Calu3 (cell line): ENCODE data around the gene PKHD1. TPM values are rescaled to one million over a fixed set of nuclear protein-coding genes. Genes with fewer than 3 reads are reported as not detected.
A peak's percentile ranks its signal among the peaks of the same experiment; 100 is the strongest.

Source experiments
- BruUV-seq: library from RNA; stranded (reverse); fragments of 400-500 nt; replicated peaks from 2 replicates; lab custom pipeline; 2021; lab: Mats Ljungman, UMichigan
- CTCF ChIA-PET: fragments of 300-600 bp; sonication (Branson Sonifier 250); formaldehyde crosslinking; loops from one replicate; lab custom pipeline; 2022; ENCODE audit warnings: antibody characterized with exemption; lab: Charles Lee
- DNase-seq: peaks from one replicate; pipeline ENCODE4 v3.0.0; 2022
- H3K27ac Mint-ChIP-seq: one replicate; pipeline ENCODE4 v1.8.0; 2022; ENCODE audit warnings: mixed read lengths; ENCODE audit not compliant: unreplicated experiment
- H3K27me3 Mint-ChIP-seq: one replicate; pipeline ENCODE4 v1.8.0; 2022; ENCODE audit warnings: mixed read lengths; ENCODE audit not compliant: unreplicated experiment
- H3K36me3 Mint-ChIP-seq: one replicate; pipeline ENCODE4 v1.8.0; 2022; ENCODE audit warnings: mild to moderate bottlenecking, moderate library complexity, mixed read lengths; ENCODE audit not compliant: insufficient read depth, unreplicated experiment
- H3K4me1 Mint-ChIP-seq: one replicate; pipeline ENCODE4 v1.8.0; 2022; ENCODE audit warnings: mild to moderate bottlenecking, low read depth, mixed read lengths; ENCODE audit not compliant: unreplicated experiment
- H3K4me3 Mint-ChIP-seq: one replicate; pipeline ENCODE4 v1.8.0; 2022; ENCODE audit warnings: mild to moderate bottlenecking, low read depth, moderate library complexity, mixed read lengths; ENCODE audit not compliant: unreplicated experiment
- H3K9me3 Mint-ChIP-seq: one replicate; pipeline ENCODE4 v1.8.0; 2022; ENCODE audit warnings: low read depth, mixed read lengths; ENCODE audit not compliant: unreplicated experiment
- CTCF ChIP-seq: fragments of 200-600 bp; IDR thresholded peaks from one replicate; pipeline ENCODE4 v1.8.0; 2022; ENCODE audit warnings: antibody characterized with exemption; ENCODE audit not compliant: unreplicated experiment
- intact Hi-C: fragments of 100-400 bp; cut with micrococcal nuclease; formaldehyde crosslinking; loops from one replicate; pipeline ENCODE4 v1.10.0; 2022; ENCODE audit not compliant: unreplicated experiment
- total RNA-seq: library from RNA; stranded (reverse); gene quantifications from 2 replicates; pipeline ENCODE4 v1.2.3, GENCODE V29; 2022

PKHD1 gene
- total RNA-seq, 1 experiment from 2014 or later = 25.2 TPM

GRCh38 chr6:51891784-51892183 is 195.6 kb downstream of the PKHD1 start:
- DNase-seq = no peak
- BruUV-seq = no TSS peak
- CTCF ChIA-PET = no interaction called here
- peaks cover 8% of the 10 kb centered on the region for H3K36me3 Mint-ChIP-seq
- no peak overlapping the region for H3K27ac Mint-ChIP-seq
- no peaks in the 10 kb centered on the region for H3K9me3 Mint-ChIP-seq
- peaks cover 9% of the 10 kb centered on the region for H3K4me1 Mint-ChIP-seq
- H3K27me3 Mint-ChIP-seq = no peaks in the 10 kb centered on the region
- intact Hi-C loops = no loop called here
- H3K4me3 Mint-ChIP-seq = no peak overlapping the region
- no peak for TF ChIP-seq CTCF

- no peak for TF ChIP-seq CTCF
- CTCF ChIA-PET = no interaction called here
- no peak for DNase-seq
- H3K4me1 Mint-ChIP-seq = peaks cover 9% of the 10 kb centered on the region
- H3K4me3 Mint-ChIP-seq = no peak overlapping the region
- intact Hi-C loops = no loop called here
- H3K27me3 Mint-ChIP-seq = no peaks in the 10 kb centered on the region
- no peaks in the 10 kb centered on the region for H3K9me3 Mint-ChIP-seq
- no TSS peak for BruUV-seq
- H3K36me3 Mint-ChIP-seq = peaks cover 17% of the 10 kb centered on the region
- peak overlapping the region; percentile 20 for H3K27ac Mint-ChIP-seq
Measured at GRCh38 chr6:51887859-51888258, 199.6 kb downstream of the PKHD1 start.

GRCh38 chr6:51885957-51886356 is 201.5 kb downstream of the PKHD1 start:
- Mint-ChIP-seq H3K4me3 (no peak overlapping the region), H3K9me3 (no peaks in the 10 kb centered on the region), H3K4me1 (no peaks in the 10 kb centered on the region), H3K36me3 (peaks cover 17% of the 10 kb centered on the region), H3K27me3 (no peaks in the 10 kb centered on the region), H3K27ac (no peak overlapping the region)
- CTCF ChIA-PET = no interaction called here
- no peak for DNase-seq
- no TSS peak for BruUV-seq
- no peak for TF ChIP-seq CTCF
- intact Hi-C loops = no loop called here

- TF ChIP-seq CTCF = no peak
- Mint-ChIP-seq H3K4me3 (no peak overlapping the region), H3K27ac (no peak overlapping the region), H3K27me3 (no peaks in the 10 kb centered on the region), H3K9me3 (no peaks in the 10 kb centered on the region), H3K36me3 (no peaks in the 10 kb centered on the region), H3K4me1 (peaks cover 14% of the 10 kb centered on the region)
- DNase-seq = no peak
- CTCF ChIA-PET = no interaction called here
- intact Hi-C loops = no loop called here
- BruUV-seq = no TSS peak
Measured at GRCh38 chr6:51868591-51869355, 218.6 kb downstream of the PKHD1 start.
